Fibroblast of skin of back (primary cell): ENCODE results near the gene SLC1A1.
"Not testable (repeated sequence)": the region's sequence is repeated elsewhere in the genome, so short reads cannot be mapped to it uniquely, and the experiment has no call there.

Experiments used
- DNase-seq: peaks from one replicate; pipeline ENCODE4 v3.0.0-alpha.2; 2013

SLC1A1 gene

DNA sequence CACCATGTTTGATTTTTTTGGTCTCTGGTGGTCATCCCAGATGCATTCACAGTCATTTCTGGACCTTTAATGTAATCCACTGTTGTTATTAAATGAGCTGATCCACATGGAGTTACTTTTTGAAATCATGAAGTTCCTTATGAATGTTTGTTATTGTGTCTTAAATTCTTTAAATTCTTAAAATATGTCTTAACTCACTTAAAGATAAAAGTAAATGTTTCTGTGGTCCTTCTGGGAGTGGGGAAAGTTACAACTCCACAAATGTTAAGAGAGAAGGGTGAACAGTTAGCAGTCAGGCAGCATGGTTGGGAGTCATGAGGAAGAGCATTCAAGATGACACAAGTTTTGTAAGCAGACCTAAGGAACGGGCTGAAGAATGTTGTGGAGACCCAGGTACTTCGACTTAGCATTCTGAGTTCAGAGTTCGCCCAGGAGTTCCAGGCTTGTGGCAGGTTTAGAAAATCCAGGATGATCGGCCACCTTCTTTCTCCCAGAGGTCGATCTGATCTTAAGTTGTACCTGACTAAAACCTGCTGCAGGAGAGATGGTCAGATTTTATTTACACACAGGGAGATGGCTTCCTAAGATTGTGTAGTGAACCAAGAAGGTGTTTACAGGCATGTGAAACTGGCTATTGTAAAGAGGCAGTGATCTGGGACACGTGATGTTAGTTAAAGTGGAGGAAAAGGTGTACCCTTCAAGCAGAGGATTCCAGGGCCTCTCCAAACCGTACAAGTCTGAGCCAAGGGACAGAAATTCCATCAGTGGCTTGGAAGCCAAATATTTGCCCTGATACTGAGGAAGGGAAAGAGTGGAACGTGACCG lies 17.2 kb downstream of the SLC1A1 start:
- DNase-seq, result peak; percentile 76

DNA sequence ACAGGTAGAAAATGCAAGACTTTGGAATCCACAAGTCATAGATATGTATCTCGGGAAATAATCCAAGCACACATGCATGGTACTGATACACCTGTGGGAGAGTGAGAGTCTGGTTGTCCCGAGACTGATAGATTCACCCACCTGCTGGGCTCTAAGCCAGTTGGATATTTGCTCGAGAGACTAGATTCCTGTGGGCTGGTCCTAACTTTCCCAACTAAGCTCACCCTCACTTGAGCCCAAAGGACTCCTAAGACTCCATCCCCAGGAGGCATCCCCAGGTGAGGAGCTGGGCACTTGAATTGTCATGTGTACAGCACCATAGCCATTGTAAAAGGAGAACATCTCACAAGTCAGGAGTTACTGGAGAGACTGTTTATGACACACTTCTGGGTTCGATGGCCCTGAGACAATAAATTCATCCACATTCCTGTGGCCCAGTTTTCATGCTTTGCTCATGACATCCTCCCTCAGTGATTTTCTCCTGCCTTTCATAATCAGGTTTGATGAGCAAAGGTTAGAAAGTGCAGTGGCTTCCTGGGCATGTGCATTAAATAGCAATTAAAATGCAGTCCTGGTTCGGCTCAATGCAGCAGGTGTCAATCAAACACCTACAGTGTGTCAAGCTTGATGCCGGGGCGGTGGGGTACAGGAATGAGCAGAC lies 18.1 kb downstream of the SLC1A1 start:
- peak; percentile 88 for DNase-seq

DNA sequence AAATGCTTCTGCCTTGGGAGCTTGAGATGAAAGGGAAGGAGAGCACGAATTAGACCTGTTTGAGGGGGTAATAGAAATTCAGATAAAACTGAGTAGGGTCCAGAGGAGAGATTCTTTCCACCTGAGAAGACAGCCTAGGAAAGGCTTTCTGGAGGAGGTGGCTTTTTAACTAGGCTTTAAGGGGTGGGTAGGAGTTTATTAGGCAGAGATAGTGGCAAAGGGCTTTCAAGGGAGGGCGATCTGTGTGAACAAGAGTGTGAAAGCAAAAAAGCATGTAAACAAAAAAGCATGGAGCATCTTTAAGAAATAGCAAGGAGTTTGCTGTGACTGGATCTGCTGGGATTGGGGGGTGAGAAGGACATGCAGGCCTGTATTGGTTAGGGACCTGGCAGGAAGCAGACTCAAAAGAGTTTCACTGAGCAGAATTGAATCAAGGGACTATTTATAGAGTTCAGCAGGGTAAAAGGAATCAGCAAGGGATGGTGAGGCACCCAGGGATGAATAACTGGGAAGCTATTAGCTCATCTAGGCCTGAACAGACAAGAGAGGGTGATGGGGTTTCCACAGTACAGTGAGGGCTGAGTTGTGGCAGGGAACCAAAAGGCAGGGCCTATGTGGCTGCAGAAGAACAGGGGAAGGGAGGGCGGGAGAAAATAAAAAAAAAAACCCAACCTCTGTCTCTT lies 18.8 kb downstream of the SLC1A1 start:
- peak; percentile 91 for DNase-seq

DNA sequence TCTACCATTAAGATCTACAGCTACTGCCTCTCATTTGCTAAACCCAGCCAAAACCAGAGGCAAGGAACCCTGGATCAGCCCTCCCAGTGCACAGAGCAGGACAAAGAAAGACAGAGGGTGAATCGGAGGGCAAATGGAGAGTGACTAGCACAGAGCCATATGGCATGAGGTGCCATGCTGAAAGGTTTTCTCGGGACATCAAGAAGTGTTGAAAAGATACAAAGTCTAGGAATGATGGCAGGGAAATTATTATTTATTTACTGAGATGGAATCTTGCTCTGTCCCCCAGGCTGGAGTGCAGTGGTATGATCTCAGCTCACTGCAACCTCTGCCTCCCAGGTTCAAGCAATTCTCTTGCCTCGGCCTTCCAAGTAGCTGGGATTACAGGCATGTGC lies 19.3 kb downstream of the SLC1A1 start:
- DNase-seq, result no peak

DNA sequence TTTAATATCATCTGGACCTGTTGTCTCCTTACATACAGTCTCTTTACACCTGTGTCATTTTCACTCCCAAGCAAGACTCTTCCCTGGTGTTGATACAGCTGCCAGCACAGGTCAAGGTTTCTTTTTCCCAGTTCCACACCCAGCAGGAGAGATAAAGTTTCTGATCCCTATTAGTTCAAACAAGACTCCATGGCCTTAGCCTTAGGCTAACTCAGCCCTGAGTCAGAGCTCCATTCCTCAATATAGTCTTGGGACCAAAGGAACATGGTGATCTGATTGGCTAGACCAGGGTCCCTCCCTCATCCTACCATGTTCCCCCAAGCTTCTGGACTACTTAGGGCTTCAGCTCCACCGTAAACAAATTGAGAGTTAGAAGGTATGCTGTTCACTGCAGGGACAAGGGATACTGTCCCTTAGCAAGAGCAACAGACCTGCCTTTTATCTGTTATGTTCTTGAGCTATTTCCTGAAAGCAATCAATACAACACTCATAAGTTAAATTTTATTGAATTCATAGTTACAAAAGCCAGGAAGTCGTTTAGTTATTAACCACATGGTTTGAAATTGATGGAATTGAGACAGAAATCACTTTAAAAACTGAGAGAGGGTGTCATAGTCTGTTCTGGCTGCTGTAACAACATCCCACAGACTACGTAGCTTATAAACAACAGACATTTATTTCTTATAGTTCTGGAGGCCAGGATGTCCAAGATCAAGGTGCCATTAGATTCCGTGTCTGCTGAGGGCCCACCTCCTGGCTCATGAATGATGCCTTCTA lies 20.5 kb downstream of the SLC1A1 start:
- DNase-seq, result no peak

DNA sequence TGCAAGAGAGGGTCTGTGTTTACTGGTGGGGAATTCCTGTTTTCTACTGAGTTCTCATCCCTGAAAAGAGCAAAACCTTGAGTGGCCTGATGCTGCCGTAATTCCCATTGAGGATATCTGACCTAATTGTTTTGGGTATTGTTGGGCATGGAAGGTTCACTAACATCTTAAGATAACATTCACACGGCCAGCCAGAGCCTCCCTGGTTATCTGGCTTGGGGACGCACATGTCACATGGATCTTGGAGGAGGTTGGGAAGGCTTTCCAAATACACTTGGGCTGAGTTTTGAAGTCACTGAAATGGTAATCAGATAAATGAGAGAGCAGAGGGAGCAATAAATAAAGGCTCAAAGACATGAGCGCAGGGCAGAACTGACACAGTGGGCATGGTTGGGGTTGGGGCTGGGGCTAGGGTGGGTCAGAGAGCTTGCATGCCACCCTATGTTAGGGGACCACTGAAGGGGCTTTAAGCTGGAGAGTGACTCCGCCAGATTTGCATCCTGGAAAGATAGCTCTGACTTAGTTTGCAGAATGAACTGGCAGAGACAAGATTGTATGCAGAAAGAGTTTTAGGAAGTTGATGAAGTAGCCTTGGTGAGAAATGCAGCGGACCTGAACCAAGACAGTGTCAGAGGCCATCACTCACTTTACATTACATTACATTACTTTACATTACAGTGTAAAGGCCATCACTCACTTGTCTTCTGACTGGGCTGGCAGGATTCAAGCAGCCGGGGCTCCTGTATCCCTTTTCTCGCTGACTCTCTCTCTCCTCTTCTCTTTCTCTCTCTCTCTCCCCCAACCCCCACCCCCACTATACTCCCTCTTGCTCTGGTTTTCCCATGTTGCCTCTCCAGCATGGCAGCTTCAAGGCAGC lies 24.2 kb downstream of the SLC1A1 start:
- no peak for DNase-seq

DNA sequence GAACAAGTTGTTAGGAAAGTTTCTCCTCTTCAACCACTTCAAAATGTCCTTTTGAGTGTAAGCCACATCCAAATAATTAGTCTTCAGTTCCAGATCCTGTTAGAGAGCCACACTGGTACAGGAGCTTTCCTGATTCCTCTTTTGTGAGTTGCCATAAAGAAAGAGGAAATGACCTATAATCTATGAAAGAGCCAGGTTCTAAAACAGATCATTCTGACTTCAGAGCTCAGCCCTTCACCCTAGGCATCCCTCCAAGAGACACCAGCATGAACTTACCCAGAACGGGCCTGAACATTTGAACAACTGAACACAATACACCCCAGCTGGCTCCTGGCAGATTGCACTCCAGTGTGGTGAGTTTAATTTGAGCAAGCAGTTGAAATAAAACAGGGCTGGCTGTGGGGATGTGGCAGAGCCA lies 25.7 kb downstream of the SLC1A1 start:
- no peak for DNase-seq

DNA sequence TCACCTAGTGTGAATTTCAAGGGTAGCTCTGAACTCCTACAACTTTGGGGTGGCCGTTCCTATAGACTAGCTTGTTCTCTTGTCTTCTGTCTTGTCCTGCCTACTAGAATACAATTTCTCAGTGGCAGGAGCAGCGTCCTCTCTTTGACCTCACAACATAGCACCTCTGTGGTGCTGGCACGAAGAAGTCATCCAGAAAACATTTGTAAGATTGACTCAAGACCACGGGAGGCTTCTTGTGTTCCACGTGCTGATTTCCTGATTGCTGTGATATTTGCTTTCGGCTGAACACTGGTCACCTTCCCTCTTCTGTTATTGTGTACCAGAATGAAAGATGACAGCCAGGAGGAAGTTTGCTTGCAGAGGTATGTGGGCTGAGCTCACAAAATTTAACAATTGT lies 27.0 kb downstream of the SLC1A1 start:
- peak; percentile 33 for DNase-seq

DNA sequence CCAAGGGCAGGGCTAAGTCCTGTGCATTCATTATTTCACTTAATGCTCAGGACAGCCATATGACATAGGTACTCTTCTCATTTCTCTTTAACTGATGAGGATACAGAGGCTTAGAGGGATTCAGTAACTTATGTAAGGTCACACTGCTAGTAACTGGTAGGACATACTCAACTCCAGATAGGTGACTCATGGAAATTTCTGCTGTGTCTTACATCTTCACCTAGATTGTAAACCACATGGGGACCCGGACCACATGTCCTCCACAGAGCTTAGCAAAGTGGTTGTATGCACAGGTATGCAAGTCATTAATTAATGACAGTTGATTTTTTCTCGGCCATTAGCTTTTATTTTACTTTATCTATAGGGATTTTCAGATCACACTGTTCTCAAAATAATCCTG lies 29.3 kb downstream of the SLC1A1 start:
- DNase-seq, result no peak

DNA sequence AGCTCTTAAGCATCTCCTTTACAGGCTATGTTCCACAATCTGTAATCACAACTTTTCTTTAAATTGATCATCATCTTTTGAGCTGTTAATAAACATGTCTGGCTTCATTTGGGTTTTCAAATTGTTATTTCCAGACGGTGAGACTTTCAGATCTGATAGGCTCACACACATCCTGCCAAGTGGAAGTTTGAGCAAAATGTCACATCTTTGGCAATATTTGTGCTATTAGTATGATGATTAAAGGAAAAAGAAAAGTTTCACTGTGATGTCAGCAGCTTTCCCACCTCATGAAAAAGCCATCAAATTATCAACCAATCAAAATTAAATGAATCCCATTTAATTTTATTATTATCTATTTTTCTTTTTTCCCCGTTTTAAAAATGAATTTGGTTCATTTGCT lies 29.8 kb downstream of the SLC1A1 start:
- DNase-seq, result no peak

DNA sequence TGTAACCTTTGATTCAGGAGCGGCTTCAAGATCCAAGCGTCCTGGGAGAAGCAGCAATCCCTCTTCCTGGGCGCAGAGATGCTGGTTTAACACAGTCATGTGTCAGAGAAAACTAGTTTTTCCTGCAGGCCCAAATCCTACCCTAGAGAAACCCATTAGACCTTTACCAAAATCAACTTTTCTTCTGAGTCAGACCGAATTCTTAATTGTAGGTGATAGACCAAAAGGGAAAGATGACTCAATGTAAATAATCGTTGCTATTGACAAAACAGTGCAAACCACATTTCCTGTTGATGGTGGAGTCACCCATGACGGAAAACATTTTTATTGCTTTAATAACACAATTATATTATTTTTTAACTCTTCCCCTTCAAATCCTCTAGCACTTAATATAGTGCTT lies 40.1 kb downstream of the SLC1A1 start:
- DNase-seq, result peak; percentile 30

DNA sequence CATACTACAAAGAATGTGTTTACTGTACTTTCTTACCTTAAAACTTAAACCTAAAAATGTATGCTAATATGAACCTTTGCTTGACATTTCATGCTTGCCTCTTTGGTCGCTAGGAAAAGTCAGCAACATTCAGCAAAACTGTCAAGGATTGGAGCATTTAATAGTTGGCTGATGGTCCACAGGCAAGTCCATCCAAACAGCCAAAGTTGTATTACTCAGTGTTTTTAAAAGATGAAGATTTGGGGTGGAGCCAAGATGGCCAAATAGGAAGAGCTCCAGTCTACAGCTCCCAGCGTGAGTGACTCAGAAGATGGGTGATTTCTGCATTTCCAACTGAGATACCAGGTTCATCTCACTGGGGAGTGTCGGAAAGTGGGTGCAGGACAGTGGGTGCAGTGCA lies 40.6 kb downstream of the SLC1A1 start:
- peak; percentile 61 for DNase-seq

DNA sequence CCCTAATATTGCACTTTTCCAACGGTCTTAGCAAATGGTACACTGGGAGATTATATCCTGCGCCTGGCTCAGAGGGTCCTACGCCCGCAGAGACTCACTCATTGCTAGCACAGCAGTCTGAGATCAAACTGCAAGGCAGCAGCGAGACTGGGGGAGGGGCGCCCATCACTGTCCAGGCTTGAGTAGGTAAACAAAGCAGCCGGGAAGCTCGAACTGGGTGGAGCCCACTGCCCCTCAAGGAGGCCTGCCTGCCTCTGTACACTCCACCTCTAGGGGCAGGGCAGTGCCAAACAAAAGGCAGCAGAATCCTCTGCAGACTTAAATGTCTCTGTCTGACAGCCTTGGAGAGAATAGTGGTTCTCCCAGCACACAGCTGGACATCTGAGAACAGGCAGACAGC lies 41.1 kb downstream of the SLC1A1 start:
- DNase-seq, result not testable (repeated sequence)

DNA sequence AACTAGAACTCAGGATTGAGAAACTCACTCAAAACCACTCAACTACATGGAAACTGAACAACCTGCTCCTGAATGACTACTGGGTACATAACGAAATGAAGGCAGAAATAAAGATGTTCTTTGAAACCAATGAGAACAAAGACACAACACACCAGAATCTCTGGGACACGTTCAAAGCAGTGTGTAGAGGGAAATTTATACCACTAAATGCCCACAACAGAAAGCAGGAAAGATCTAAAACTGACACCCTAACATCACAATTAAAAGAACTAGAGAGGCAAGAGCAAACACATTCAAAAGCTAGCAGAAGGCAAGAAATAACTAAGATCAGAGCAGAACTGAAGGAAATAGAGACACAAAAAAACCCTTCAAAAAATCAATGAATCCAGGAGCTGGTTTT lies 43.6 kb downstream of the SLC1A1 start:
- not testable (repeated sequence) for DNase-seq

DNA sequence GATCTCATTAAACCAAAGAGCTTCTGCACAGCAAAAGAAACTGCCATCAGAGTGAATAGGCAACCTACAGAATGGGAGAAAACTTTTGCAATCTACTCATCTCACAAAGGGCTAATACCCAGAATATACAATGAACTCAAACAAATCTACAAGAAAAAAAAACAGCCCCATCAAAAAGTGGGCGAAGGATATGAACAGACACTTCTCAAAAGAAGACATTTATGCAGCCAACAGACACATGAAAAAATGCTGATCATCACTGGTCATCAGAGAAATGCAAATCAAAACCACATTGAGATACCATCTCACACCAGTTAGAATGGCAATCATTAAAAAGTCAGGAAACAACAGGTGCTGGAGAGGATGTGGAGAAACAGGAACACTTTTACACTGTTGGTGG lies 45.9 kb downstream of the SLC1A1 start:
- DNase-seq, result not testable (repeated sequence)

DNA sequence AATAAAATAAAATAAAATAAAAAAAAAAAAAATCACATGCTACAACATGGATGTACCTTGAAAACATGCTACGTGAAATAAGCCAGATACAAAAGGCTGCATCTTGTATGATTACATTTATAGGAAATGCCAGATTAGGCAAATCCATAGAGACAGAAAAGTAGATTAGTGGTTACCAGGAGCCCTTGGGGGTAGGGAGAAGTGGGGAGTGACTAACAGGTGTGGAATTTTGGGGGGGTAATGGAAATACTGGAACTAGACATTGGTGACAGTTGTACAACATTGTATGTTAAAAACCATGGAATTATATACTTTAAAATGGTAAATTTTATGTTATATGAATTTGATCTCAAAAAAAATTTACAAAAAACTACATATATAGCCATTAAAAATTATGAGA lies 47.3 kb downstream of the SLC1A1 start:
- DNase-seq, result peak; percentile 29

DNA sequence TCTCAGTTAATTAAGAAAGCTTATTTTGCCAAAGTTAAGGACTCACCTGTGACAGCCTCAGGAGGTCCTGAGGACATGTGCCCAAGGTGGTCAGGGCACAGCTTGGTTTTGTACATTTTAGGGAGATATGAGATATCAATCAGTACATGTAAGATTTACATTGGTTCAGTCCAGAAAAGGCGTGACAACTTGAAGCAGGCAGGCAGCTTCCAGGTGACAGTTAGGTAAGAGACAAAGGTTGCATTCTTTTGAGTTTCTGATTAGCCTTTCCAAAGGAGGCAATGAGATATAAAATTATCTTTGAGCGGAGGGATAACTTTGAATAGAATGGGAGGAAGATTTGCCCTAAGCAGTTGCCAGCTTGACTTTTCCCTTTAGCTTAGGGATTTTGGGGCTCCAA lies 47.8 kb downstream of the SLC1A1 start:
- no peak for DNase-seq

DNA sequence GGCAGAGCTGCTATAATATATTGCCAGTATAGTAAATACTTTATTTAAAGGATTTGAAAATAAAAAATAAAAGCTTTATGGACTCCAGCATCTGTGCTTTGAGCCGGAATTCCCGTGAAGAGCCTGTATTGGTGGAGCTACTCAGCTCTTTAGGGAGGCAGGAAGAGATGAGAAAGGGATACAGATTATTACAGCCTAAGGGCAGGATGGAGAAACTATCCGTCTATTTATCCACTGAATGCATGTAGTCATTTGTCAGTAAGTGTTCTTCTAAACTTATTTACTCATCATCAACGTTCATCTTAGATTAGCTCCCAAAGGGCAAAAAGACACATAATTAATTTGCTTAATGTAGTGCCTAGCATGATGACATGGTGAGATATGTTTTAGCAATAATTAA lies 48.4 kb downstream of the SLC1A1 start:
- DNase-seq, result no peak

DNA sequence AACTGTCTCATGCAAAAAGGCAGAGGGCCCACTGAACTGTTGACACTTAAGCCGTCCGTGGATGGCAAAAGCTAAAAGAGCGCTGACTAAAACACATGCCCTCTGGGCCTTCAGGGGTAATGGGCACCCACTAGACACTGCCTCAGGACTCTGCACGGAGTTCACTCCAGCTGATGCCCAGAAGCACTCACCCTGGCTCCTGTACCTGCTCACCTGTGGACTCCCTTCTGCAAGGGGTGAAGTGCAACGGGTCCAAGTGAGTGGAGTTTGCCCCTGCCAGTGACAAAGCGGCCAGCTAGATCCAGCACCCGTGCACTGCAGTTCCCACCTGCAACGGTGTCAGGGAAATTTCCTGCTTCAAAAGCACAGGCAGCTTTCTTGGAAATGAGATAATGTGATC lies 50.2 kb downstream of the SLC1A1 start:
- DNase-seq, result no peak

DNA sequence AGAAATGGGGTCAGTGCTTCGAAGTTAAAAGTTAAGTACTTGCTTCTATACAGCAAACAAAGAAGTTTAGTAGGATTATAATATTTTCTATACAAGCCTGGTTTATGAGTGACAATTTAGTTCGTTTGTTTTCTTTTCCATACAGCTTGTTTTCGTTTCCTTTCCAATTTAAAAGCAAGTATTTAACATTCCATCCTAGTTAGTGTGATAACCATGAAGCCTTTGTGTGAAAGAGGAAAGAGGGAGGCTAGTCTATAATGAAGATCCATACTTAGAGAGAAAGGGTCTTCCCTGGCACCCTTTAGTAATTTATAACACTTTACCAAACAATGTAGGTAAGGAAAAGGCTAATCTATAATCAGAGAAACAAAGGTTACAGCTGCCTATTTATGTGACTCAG lies 51.0 kb downstream of the SLC1A1 start:
- peak; percentile 13 for DNase-seq

DNA sequence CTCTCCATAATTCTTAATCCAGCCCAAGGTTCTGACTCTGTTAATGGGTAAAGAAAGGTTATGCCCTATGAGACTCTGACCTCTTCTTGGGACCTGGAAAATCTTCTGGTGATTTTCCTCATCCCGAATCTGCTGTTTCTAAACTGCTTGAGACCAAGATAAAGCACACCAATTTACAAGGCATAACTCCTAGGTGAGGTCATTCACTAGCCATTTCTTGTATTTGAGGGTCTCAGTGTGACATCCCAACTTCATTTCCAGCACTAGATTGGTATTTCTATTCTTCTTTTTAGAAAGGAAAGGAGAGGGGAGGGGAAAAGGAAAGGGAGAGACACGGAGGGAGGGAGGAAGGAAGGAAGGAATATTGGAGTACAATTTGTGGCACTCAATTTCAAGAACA lies 51.6 kb downstream of the SLC1A1 start:
- DNase-seq, result no peak

DNA sequence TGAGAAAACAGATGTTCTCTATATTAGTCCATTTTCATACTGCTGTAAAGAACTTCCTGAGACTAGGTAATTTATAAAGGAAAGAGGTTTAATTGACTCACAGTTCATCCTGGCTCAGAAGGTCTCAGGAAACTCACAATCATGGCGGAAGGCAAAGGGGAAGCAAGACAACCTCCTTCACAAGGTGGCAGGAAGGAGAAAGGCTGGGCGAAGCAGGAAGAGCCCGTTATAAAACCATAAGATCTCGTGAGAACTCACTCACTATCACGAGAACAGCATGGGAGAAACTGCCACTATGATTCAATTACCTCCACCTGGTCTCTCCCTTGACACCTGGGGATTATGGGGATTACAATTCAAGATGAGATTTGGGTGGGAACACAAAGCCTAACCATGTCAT lies 54.4 kb downstream of the SLC1A1 start:
- DNase-seq, result not testable (repeated sequence)
